Glomerular visceral epithelial cell (primary cell): ENCODE results near the gene PLCB1.

Source experiments
- DNase-seq: peaks from one replicate; pipeline ENCODE4 v3.0.0-alpha.2; 2016; ENCODE audit errors: extremely low spot score

Gene PLCB1

GRCh38 chr20:8657664-8658063, 525.6 kb downstream of the PLCB1 start:
- DNase-seq = no peak

DNA sequence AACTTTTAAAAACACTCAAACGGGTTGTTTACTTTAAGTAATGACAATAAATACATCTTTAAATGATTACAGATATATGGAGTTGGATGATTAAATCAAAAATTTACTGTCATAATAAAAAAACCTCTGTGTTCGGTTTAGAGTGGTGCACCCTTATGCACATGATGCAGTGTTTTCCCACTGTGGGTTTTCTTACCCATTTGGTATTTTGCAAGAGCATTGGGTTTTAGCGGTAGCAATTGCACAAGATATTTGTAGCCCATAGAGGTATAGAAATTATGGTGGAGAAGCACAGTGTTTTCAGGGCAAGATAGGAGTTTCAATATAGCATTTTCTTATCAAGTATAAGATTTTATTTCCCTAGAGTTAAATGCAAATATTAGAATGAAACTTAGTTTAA, 526.0 kb downstream of the PLCB1 start:
- no peak for DNase-seq

DNA sequence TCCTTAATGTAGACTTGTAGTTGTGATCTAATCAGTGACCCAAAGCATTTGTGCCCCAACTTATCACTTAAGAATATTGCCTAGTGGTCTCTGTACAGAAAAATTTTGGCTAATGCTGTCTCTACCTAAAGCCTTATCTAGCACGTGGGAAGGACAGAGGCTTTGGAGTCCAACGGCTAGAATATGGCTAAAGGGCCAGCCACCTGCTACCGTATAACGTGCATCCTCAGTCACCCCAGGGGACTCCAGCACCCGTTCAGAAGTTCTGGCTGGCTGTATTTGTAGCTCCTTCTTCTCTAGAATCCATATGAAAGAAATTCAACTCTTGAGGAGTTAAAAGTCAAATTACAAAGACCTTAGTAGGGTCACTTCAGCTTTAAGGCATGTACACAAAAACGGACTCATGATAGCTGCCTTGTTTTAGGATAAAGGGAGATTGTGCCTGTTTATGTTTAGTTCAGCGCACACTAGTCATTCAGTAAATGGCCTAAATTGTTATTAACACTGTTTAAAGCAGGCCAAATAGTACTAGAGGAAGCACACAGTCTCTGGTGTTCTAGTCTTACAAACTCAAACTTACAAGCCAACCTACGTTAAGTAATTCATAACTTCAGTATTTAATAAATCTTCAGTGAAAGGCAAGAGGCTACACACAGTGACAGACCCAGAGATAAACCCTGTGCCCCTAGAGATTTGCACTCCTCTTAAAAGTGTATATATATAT, 529.3 kb downstream of the PLCB1 start:
- no peak for DNase-seq

DNA sequence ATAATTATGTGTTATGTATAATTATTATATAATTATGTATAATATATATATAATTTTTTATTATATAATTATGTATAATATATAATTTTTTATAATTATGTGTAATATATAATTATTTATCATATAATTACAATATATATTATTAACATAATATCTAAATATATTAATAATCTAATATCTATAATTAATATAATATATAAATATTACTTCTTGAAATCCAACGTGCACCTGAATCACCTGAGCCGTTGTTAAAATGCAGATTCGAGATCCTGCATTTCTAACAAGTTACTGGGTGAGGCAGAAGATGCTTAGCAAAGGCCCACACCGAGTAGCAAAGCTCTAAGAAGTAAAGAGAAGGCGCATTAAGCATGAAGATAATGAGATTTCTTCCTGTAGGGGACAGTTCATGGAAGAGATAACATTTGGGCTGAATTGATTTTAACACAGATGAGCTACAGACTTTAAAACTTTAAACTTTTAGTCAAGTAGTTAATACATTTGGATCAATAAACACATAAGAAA, 530.4 kb downstream of the PLCB1 start:
- no peak for DNase-seq

GRCh38 chr20:8663424-8663823, 531.4 kb downstream of the PLCB1 start:
- no peak for DNase-seq

GRCh38 chr20:8664778-8665177, 532.7 kb downstream of the PLCB1 start:
- DNase-seq = no peak

- DNase-seq = no peak
These were observed 535.2 kb downstream of the PLCB1 start for GRCh38 chr20:8667306-8667705.

DNA sequence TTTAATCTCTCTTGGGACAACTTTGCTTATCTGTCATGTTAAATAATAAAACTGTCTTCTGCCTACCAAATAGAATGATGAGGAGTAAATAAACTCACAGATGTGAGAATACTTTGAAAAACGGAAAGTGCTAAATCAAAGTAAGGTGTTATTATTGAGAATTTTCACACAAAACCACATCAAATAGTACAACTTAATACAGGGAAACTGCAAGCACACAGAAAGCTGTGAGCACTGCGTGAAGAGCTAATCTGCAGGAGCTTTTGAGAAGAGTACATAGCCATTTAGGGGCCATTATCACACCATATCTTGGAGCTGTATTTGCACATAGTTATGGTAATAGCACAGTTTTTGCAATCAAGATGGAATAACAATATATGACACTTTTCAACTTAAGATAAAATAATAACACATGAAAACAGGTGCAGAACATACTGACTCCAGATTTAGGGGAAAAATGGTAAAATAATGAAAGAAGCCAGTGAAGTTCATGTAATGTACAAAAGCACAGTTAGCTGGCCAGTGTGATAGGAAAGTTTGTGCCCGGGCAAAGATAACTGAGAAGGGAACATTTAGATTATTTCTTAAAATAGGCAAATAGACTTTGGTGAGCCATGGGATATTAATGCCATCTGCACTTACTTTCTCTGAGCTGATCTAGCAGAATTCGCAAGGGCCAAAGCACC, 538.3 kb downstream of the PLCB1 start:
- DNase-seq = no peak

- DNase-seq = no peak
These were observed 538.8 kb downstream of the PLCB1 start for GRCh38 chr20:8670893-8671215.

DNA sequence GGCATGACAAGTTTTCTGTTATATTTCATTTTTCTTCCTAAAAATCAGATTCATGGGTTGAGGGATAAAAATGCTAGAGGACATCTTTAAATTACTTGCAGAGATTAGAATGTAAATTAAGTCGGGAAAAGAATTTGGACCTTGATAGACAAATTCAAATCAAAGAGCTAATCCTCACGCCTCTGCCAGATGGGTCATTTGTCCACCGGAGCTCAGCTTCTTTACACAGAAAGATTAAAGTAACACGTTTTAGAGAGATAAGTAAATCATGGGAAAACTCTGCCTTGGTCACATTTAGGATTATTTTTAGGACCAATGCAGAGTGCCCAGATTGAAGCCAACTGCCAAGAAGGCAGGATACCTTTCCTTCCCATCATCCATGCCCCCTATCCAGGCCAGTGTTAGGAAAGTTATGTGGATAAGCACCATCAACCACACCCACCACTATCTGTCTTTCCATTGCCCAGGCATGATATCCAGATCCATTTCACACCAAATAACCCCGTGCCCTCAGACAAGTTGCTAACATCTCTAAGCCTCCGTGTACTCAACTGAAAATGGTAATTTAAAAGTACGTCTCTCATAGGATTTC, 539.4 kb downstream of the PLCB1 start:
- no peak for DNase-seq

- no peak for DNase-seq
These were observed 541.0 kb downstream of the PLCB1 start for GRCh38 chr20:8673116-8673515.

- no peak for DNase-seq
These were observed 543.8 kb downstream of the PLCB1 start for GRCh38 chr20:8675896-8676295.

DNA sequence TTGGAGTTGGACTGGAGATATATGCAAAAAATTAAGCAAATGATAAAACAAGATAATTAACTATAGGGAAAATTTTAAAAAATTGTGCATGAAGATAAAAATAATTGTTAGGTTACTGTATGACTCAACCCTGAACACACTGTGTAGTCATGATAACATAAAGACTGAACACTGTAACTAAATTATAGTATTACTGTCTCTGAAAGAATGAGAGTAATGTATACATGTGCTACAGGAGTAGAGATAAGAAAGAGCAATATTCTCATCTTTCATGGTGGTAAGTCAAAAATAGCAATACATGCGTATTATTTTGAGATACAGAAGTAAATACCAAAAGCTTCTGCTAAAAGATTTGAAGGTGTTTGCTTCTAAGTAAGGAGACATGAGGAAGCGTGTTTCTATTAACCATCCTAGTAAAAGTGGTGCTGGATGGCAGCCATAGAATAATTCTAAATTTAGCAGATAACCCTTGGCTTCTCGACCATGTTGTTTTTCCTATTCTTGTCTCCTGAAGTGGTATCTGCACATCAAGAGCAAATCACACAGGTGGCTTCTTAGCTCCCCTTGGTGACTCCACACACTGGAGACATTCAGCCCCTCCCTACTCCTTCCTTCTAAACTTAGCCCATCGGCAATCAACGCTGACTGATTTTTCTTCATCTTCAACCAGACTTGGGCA, 546.2 kb downstream of the PLCB1 start:
- DNase-seq = no peak

GRCh38 chr20:8689337-8689736, 557.3 kb downstream of the PLCB1 start:
- no peak for DNase-seq

DNA sequence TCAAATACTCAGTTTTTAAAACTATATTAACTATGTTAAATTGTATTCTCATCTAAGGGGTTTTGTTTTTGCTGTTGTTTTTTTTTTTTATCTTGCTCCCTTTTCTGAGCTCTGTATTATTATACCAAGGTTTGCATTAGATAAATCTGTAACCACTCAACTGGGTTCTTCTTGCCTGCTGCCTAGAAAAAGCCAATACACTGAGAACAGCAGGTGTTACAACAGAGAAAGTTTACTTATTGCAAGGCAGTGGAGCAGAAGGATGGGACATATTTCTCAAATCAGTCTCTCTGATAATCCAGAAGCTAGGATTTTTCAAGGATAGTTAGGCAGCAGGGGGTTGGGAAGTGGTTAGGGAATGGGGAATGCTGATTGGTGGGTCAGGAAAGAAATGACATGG, 558.0 kb downstream of the PLCB1 start:
- no peak for DNase-seq

DNA sequence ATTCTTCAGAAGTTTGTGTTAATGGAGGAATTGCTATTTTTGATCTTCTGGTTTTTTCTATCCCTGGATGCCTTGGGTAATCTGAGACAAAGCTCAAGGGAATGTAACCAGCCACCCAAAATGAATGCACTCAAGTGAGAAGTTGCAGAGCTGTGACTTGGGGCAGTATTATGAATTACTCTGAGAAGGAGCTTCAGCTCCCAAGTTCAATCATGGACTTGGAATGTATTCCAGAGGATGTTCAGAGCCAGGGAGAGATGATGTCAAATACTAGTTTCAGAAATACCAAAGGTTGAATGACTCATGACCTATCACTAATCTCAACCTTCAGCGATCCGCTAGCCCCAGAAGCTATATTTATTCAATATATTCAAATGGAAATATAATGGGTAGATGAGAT, 561.6 kb downstream of the PLCB1 start:
- DNase-seq = peak; percentile 85

- DNase-seq = no peak
These were observed 568.7 kb downstream of the PLCB1 start for GRCh38 chr20:8700756-8701155.

GRCh38 chr20:8706961-8707700, 575.1 kb downstream of the PLCB1 start:
- DNase-seq = no peak

DNA sequence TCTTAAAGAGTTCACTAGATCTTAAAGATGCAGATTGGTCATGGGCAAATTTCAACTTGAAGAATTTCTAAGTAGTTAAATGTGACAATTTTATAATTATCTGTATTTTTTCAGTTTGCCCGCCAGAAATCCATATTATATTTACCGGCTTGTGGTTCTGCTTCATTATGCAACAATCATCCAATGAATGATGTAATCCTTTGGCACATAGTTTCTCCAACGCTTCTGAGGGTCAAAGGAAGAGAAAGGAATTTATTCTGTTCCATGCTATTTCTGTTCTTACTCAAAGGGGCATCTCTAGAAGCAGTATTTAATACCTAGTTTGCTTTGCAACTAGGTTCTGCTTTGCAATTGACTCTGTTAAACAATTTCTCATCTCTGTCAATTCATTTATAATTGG, 577.6 kb downstream of the PLCB1 start:
- no peak for DNase-seq

- DNase-seq = no peak
These were observed 579.4 kb downstream of the PLCB1 start for GRCh38 chr20:8711501-8711900.

DNA sequence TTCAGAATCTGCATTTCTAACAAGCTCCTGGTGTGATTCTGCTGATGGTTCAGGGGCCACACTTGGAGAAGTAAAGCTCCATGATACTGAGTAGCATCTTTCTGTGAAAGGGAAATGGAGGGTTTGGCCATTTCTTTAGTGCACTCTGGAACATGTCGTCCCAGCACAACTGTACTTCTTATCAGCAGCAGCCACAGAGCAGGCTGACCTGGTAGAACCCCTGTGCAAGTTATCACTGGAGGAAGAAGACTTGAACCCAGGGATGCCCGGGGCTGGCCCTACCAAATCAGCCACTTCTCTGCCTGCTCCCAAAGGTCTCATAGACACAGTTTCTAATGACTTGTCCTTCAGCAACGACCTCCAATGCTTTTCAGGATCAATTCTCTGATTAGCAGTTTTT, 582.1 kb downstream of the PLCB1 start:
- no peak for DNase-seq

DNA sequence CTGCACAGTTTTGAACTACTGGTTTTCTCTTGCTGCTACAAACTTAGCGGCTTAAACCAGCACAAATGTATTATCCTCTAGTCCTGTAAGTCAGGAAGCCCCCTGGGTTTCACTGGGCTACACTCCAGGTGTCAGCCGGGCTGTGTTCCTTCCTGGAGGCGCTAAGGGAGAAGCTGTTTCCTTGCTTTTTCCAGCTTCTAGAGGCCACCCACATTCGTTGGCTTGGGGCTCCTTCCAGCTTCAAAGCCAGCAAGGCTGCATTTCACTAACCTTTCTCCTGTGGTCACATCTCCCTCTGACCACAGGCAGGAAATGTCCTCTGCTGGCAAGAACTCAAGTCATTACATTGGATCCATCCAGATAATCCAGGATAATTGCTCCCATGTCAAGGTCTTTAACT, 586.2 kb downstream of the PLCB1 start:
- no peak for DNase-seq
